HG03175 (cell line): ENCODE results near the gene PRKAR1B.

Experiments
- ATAC-seq: cut with Tn5 transposase; IDR thresholded peaks from one replicate; pipeline ENCODE4 v1.9.1; 2021; ENCODE audit warnings: mild to moderate bottlenecking, moderate library complexity; ENCODE audit not compliant: unreplicated experiment

The PRKAR1B gene

DNA sequence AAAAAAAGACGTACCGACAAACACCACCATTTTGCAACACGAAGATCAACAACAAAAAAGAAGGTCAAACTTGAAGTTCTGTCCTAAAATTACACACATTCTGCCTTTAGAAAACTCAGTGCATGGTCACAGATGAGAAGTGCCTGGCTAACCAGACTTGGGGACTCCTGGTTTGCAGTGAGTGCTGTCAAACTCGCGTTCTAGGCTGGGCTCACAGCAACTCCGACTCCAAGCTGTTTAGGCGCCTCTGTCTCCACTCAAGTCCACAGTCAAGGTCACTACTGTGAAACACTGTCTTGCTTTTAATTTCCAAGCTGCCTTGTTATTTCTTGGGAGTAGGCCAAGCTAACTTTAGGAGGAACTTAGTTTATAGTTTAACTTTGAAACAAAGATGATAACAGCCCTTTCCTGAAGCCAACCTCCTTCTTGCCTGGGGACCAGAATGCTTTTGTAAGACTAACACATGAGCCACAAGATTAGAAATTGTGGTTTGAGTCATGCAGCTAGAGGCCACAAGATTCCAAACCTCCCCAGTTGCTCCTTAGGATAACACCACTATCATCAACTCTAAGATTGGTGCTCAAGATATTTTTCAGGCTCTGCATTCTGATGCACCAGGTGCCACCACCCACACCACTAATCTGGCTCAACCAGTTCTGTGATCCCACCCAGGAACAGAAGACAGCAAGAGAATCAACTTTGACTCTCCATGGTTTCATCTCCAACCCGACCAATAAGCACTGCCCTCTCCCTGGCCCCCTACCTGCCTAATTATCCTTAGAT lies 1.7 kb downstream of the PRKAR1B start:
- no peak for ATAC-seq

GRCh38 chr7:724298-724697 lies 2.8 kb downstream of the PRKAR1B start:
- ATAC-seq: no peak

- ATAC-seq: no peak
Observed at GRCh38 chr7:723541-723940, 3.5 kb downstream of the PRKAR1B start.

DNA sequence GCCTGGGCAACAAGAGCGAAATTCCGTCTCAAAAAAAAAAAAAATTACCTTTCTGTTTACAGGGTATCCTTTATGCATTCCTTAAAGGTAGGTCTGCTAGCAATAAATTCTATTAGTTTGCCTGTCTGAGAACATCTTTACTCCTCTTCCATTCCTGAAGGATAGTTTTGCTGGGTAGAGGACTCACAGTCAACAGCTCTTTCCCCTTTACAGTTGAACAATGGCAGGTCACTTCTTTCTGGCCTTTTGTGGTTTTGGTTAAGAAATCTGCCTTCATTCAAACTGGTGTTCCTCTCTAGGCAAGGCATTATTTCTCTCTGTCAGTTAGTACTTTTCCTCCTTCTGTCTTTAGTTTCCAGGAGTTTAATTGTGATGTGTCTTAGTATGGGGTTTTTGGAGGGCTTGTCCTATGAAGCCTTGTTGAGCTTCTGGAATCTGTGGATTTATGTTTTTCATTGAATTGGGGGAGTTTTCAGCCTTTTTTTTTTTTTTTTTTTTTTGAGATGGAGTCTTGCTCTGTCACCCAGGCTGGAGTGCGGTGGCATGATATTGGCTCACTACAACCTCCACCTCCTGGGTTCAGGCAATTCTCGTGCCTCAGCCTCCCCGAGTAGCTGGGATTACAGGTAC lies 5.3 kb downstream of the PRKAR1B start:
- no peak for ATAC-seq

DNA sequence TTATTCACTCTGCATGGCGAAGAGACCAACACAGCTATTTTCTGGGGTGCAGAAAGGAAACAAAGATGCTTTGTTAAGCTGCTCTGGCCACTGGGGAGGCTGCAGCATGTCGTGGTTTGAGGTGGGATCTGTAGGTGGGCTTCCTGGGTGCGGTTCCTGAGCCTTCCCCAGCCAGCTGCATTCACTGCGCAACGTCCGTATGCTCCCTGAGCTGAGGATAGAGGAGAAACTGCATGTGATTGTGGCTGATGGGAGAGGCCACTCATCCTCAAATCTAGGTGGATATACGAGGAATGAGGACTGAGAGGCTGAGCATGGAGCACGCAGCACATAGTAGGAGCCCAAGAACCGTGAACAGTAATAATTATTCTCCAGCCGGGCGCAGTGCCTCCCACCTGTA lies 10.4 kb downstream of the PRKAR1B start:
- ATAC-seq: no peak

DNA sequence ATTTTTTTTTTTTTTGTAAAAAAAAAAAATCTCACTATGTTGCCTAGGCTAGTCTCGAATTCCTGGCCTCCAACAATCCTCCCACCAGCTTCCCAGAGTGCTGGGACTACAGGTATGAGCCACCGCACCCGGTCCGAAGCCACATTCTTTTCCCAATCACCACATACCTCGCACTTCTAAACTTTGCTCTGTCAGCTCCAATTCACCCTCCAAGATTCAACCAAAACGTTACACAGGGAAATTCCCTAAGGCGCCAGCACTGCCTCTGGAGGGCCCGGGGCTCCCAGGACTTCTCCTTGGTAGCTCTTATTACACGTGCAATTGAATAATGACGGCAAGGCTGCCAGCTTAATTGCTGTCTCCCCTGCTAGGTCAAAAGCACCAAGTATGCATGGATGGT lies 10.9 kb downstream of the PRKAR1B start:
- no peak for ATAC-seq

DNA sequence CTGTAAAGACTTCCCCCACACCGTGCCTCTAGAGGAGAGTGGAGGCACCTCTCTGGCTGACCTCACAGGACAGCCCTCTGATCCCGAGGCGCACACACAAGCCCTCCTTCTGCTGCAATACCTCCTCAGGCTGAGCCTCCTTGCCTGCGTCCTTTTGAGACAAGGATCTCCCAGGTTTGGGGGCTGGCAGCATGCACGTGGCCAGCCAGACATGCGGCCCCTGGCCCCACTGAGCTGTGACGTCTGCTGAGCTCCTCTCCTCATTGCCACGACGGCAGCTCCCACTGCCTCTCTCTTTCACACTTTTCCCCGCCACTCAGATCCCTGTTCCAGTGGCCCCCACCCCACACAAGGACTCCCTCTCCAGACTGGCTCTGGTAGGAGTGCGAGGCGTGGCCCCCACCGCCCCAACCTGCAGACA lies 12.8 kb downstream of the PRKAR1B start:
- no peak for ATAC-seq

GRCh38 chr7:713488-714230 lies 13.4 kb downstream of the PRKAR1B start:
- ATAC-seq: no peak

GRCh38 chr7:713139-713457 lies 14.0 kb downstream of the PRKAR1B start:
- no peak for ATAC-seq

GRCh38 chr7:712381-713138 lies 14.5 kb downstream of the PRKAR1B start:
- no peak for ATAC-seq

GRCh38 chr7:711922-712380 lies 15.1 kb downstream of the PRKAR1B start:
- no peak for ATAC-seq

- no peak for ATAC-seq
Observed at GRCh38 chr7:711093-711921, 15.8 kb downstream of the PRKAR1B start.

DNA sequence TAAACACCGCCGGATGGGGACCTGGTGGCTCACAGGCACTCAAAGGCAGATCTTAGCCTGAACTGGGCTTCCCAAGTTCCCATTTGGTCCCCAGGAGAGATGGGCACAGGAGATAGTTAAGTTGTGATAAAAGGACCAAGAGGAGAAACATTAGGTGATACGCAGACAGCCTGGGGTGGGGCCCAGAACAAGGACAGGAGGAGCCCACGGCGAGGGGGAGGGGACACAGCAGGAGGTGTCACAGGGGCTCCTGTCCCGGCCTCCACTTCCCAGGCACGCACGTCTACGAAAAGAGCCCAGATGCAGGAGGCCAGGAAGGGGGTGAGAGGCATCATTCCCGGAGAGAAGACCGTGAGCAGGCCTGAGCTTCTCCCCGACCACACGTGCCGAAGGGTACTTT lies 16.9 kb downstream of the PRKAR1B start:
- no peak for ATAC-seq

- no peak for ATAC-seq
Observed at GRCh38 chr7:707296-708000, 19.6 kb downstream of the PRKAR1B start.

DNA sequence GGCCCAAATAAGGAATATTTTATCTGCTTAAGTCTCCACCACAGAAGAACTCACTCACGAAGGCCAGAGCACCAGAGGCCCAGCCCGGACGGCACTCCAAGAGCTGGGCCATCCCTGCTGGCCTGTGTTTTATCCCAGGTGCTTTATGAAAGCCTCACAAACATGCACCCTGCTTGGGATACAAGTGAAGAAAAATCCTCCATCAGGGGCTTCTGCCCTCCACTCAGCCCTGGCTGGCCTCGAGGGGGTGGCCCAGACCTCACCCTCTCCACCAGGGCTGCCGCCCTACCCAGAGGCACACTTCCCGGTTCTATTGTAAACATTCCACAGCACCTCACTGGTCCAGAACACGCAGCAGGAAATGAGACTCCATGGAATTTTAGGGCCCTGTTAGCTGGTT lies 20.4 kb downstream of the PRKAR1B start:
- ATAC-seq: no peak

DNA sequence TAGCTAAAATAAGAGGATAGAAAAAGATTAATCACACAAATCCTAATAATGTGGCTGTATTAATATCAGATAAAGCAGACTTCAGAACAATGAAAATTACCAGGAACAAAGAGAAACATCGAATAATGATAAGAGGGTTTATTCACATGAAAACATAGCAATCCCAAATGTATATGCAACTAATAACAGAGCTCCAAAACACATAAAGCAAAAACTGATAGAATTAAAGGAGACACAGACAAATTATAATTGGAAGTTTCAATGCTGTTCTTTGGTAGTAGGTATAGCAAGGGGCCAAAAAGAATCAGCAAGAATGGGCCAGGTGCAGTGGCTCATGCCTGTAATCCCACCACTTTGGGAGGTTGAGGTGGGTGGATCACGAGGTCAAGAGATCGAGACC lies 24.0 kb downstream of the PRKAR1B start:
- no peak for ATAC-seq

- no peak for ATAC-seq
Observed at GRCh38 chr7:701086-701671, 25.9 kb downstream of the PRKAR1B start.

DNA sequence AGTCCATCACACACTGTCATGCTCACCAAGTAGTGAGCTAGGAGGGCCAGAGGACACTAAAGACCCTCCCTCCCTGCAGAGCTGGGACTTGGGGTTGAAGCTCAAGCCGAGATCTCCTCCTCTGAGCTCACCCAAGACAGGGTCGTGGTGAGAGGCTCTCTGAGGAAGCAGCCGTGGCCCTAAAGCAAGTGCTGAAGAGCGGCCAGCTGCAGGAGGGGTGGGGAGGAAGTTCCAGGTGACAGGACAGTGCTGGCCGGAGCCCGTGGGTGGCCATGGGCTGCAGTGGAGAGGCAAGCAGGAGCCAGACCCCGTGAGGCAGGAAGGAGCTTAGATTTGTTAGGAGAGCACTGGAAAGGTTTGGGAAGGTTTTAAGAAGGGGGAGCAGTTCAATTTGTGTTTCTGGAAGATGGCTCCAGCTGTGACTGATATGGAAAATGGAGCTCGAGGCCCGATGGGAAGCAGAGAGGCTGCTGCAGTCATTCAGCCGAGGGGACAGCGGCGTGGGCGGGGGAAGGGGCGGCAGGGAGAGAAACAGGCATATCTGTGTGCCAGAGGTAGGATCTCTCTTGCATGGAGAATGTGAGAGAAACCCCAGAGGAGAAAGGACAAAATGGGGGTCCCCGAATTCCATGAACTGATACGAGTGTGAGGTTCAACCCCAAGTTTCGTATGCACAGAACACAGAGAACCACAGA lies 27.5 kb downstream of the PRKAR1B start:
- ATAC-seq: no peak
